K562 (cell line): ENCODE measurements around the gene ADM5. TPM values are rescaled to one million over a fixed set of nuclear protein-coding genes. Genes with fewer than 3 reads are reported as not detected.

Source experiments
- GTF2E2 ChIP-seq: fragments of 200-800 bp; sonication (Bioruptor generic); IDR thresholded peaks from 2 replicates; pipeline ENCODE4 v1.6.1; 2016; ENCODE audit warnings: missing genetic modification characterization, missing compliant biosample characterization
- KHSRP ChIP-seq: fragments of 450-650 bp; IDR thresholded peaks from 2 replicates; pipeline ENCODE4 v1.6.1; 2017
- NR0B1 ChIP-seq: fragments of 450-650 bp; IDR thresholded peaks from one replicate; pipeline ENCODE4 v1.6.1; 2018; ENCODE audit warnings: mild to moderate bottlenecking, moderate library complexity; ENCODE audit not compliant: partially characterized antibody
- NR2F6 ChIP-seq: fragments of 450-650 bp; formaldehyde crosslinking; IDR thresholded peaks from 2 replicates; pipeline ENCODE4 v1.4.0; 2020; ENCODE audit warnings: mild to moderate bottlenecking
- RAD21 ChIP-seq, 2 experiments: fragments of 250-450 bp in 1 of 2; fragments of 450-650 bp in 1 of 2; sonication (Bioruptor Pico) in 1 of 2; formaldehyde crosslinking in 1 of 2; IDR thresholded peaks in 1 of 2; conservative IDR thresholded peaks in 1 of 2; 2 replicates each; pipeline versions ENCODE4 v1.4.0 to v1.8.0; 2020 to 2022; ENCODE audit warnings: mild to moderate bottlenecking in 2 of 2, moderate library complexity in 1 of 2
- RBM25 ChIP-seq: fragments of 200-400 bp; formaldehyde crosslinking; IDR thresholded peaks from 2 replicates; pipeline ENCODE4 v1.6.1; 2018; ENCODE audit warnings: low read length, low read depth, moderate library complexity; ENCODE audit not compliant: severe bottlenecking
- SPI1 ChIP-seq: IDR thresholded peaks from 2 replicates; pipeline ENCODE4 v1.6.1; 2011; ENCODE audit warnings: low read depth, low read length, control low read depth, borderline replicate concordance
- STAT5A ChIP-seq: IDR thresholded peaks from 2 replicates; pipeline ENCODE4 v1.6.1; 2012; ENCODE audit warnings: low read length, inconsistent platforms, borderline replicate concordance
- ZBTB43 ChIP-seq: sonication (generic); formaldehyde crosslinking; IDR thresholded peaks from 2 replicates; pipeline ENCODE4 v1.8.0; 2023; ENCODE audit warnings: mild to moderate bottlenecking, missing genetic modification reagents
- ZNF121 ChIP-seq: sonication (generic); formaldehyde crosslinking; conservative IDR thresholded peaks from 2 replicates; pipeline ENCODE4 v1.8.0; 2022; ENCODE audit warnings: missing genetic modification reagents
- ZNF165 ChIP-seq: fragments of 250-450 bp; sonication (Bioruptor Pico); IDR thresholded peaks from 2 replicates; pipeline ENCODE4 v1.4.0; 2020; ENCODE audit warnings: borderline replicate concordance
- ZNF449 ChIP-seq: fragments of 250-450 bp; sonication (Bioruptor Pico); IDR thresholded peaks from 2 replicates; pipeline ENCODE4 v1.8.0; 2022; ENCODE audit warnings: moderate library complexity, mild to moderate bottlenecking, inconsistent platforms
- ZNF583 ChIP-seq: fragments of 250-450 bp; sonication (Bioruptor Pico); IDR thresholded peaks from 2 replicates; pipeline ENCODE4 v1.4.0; 2020
- ZSCAN32 ChIP-seq: fragments of 450-650 bp; formaldehyde crosslinking; IDR thresholded peaks from 2 replicates; pipeline ENCODE4 v1.4.0; 2020; ENCODE audit warnings: mild to moderate bottlenecking, moderate library complexity
- polyA plus RNA-seq, 8 experiments: library from polyadenylated mRNA; depleted of rRNA in 4 of 8; stranded (reverse) in 5 of 8; unstranded in 3 of 8; fragments of >200 nt; fragmentation: Nextera tagmentation in 2 of 8; fragmentation: Illumina TruSeq in 1 of 8; extraction: Ambion mirVana in 2 of 8; extraction: Trizol in 1 of 8; gene quantifications; 2 replicates each; pipeline versions ENCODE4 v1.2.1 to v1.2.3, GENCODE V29; 2011 to 2014; ENCODE audit warnings: inconsistent platforms in 1 of 8, missing spikeins in 1 of 8
- total RNA-seq, 7 experiments: library from RNA; depleted of rRNA in 6 of 7; stranded (reverse); fragments of >200 nt in 6 of 7; fragmentation: Illumina TruSeq in 2 of 7; extraction: Trizol in 2 of 7; gene quantifications; 2 replicates each; pipeline versions ENCODE4 v1.2.1 to v1.2.3, GENCODE V29; 2011 to 2021; ENCODE audit warnings: low replicate concordance in 1 of 7
- TF ChIP-seq, protein P1 (sequence below): fragments of 450-650 bp; conservative IDR thresholded peaks from 2 replicates; pipeline ENCODE4 v1.6.1; 2016; ENCODE audit warnings: missing genetic modification characterization, low read depth, mild to moderate bottlenecking, control low read depth, missing compliant biosample characterization
- TF ChIP-seq, protein P2 (sequence below): fragments of 250-450 bp; sonication (Bioruptor Pico); IDR thresholded peaks from 2 replicates; pipeline ENCODE4 v1.5.1; 2021; ENCODE audit warnings: mild to moderate bottlenecking
- TF ChIP-seq, protein P3 (sequence below): sonication (generic); formaldehyde crosslinking; IDR thresholded peaks from 2 replicates; pipeline ENCODE4 v1.8.0; 2022; ENCODE audit warnings: missing genetic modification reagents, mild to moderate bottlenecking, borderline replicate concordance

Gene ADM5
- total and polyA plus RNA-seq, 9 of the 15 experiments (the other 6 are each of a cell fraction or from before 2014, with no cell fraction given), result 0.13 to 8.4 (median 2.0) TPM; not detected in 1

DNA sequence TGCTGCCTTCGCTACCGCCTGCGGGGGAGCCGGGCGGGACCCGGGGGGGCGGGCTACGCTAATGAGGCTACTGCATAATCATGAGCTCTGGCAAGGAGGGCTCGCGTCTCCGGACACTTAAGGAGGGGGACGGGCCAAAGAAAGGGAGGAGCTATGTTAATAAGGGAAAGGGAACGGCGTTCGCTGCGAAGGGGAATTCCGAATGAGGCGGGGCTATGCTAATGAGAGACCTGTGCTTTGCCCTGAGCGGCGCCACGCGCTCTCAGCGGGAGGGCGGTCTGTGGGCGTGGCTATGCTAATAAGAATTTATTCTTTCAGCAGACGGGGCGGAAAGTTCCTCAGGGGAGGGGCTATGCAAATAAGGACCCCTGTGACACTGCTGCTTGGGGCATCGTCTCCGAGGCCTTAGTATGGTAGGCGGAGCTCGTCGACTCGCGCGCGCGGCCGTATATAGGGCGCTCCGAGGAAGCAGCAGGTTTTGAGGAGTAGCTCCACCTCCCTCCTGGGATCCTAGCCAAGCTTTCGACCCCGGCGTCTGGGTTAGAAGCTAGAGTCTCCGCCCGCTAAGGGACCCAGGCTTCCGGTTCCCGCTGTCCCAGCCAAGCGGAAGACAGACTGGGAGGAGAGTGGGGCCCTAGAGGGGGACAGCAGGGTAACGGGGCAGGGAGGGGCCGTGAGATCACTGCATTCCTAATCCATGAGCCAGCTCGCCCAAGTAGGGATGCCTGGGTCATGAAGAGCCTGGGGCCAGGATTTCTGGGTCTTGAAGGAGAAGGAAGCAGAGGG lies 49.1 kb upstream of the ADM5 start, which contains the start of gene RRAS (continued):
- TF ChIP-seq ZBTB43 (CRISPR knock-in tag) (no peak), STAT5A (no peak; the same call in 1 of the 2 replicates), RAD21 (CRISPR knock-in tag; conservative IDR thresholded peaks at IDR 0.05 in 1 of 2, IDR thresholded peaks at IDR 0.05 in 1 of 2) (no peak), KHSRP (no peak), ZNF449 (CRISPR knock-in tag) (no peak), ZSCAN32 (CRISPR knock-in tag) (no peak), ZNF165 (CRISPR knock-in tag) (no peak), NR2F6 (CRISPR knock-in tag) (no peak), SPI1 (peak; percentile 26; the same call in 1 of the 2 replicates), ZNF583 (CRISPR knock-in tag) (no peak), GTF2E2 (tag) (no peak), RBM25 (no peak), NR0B1 (no peak), ZNF121 (CRISPR knock-in tag) (no peak)
- TF ChIP-seq, protein P1, sequence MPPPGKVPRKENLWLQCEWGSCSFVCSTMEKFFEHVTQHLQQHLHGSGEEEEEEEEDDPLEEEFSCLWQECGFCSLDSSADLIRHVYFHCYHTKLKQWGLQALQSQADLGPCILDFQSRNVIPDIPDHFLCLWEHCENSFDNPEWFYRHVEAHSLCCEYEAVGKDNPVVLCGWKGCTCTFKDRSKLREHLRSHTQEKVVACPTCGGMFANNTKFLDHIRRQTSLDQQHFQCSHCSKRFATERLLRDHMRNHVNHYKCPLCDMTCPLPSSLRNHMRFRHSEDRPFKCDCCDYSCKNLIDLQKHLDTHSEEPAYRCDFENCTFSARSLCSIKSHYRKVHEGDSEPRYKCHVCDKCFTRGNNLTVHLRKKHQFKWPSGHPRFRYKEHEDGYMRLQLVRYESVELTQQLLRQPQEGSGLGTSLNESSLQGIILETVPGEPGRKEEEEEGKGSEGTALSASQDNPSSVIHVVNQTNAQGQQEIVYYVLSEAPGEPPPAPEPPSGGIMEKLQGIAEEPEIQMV (tag), result no peak
- TF ChIP-seq, protein P2, sequence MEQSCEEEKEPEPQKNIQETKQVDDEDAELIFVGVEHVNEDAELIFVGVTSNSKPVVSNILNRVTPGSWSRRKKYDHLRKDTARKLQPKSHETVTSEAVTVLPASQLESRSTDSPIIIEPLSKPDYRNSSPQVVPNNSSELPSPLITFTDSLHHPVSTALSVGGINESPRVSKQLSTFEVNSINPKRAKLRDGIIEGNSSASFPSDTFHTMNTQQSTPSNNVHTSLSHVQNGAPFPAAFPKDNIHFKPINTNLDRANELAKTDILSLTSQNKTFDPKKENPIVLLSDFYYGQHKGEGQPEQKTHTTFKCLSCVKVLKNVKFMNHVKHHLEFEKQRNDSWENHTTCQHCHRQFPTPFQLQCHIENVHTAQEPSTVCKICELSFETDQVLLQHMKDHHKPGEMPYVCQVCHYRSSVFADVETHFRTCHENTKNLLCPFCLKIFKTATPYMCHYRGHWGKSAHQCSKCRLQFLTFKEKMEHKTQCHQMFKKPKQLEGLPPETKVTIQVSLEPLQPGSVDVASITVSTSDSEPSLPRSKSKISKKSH (CRISPR knock-in tag), result no peak
- TF ChIP-seq, protein P3, sequence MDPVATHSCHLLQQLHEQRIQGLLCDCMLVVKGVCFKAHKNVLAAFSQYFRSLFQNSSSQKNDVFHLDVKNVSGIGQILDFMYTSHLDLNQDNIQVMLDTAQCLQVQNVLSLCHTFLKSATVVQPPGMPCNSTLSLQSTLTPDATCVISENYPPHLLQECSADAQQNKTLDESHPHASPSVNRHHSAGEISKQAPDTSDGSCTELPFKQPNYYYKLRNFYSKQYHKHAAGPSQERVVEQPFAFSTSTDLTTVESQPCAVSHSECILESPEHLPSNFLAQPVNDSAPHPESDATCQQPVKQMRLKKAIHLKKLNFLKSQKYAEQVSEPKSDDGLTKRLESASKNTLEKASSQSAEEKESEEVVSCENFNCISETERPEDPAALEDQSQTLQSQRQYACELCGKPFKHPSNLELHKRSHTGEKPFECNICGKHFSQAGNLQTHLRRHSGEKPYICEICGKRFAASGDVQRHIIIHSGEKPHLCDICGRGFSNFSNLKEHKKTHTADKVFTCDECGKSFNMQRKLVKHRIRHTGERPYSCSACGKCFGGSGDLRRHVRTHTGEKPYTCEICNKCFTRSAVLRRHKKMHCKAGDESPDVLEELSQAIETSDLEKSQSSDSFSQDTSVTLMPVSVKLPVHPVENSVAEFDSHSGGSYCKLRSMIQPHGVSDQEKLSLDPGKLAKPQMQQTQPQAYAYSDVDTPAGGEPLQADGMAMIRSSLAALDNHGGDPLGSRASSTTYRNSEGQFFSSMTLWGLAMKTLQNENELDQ (CRISPR knock-in tag), result no peak
